Superior temporal gyrus (tissue), 1 donor: ENCODE measurements around the gene INPP5A.
"Not testable (repeated sequence)": the region's sequence is repeated elsewhere in the genome, so short reads cannot be mapped to it uniquely, and the experiment has no call there.

ENCODE experiments used
- DNase-seq: peaks from one replicate; pipeline ENCODE4 v3.0.0-alpha.2; 2016; ENCODE audit errors: extremely low spot score

INPP5A gene

GRCh38 chr10:132503581-132504421 lies 33.8 kb upstream of the INPP5A start:
- no peak for DNase-seq

DNA sequence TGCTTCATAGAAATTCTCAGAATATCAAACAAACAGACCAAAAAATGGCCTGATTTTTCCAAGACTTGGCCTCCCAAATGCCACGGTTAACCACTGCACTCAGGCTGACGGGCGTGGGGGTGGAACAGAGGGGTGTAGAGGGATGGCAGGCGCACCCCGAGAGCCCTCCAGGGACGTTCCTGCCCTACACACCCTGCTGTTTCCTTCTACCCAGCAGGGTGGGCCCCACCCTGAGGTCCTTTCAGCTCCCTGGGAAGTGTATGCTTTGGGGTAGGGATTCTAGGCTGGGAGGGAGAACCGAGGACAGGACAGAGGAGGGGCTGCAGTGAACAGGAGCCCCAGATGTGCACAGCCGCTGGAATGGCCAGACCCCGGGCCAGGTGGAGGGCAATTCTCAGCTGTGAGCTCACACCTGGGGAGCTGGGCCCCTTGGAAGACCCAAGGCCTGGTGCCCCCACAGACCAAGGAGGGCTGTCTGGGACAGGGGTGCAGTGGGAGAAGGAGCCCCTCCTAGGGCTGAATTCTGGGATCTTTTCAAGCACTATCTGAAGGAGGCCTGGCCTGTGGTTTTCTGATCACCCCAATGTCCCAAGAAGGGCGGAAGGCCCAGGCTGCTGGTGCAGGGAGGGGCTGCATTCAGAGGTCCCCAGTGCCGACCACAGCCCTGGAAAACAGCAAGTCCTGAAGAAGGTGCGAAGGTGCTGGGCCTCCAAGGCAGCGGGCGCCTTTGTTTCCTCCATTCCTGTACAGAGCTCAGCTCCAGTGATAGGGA lies 32.9 kb upstream of the INPP5A start:
- no peak for DNase-seq

GRCh38 chr10:132505546-132505945 lies 32.0 kb upstream of the INPP5A start:
- DNase-seq = not testable (repeated sequence)

DNA sequence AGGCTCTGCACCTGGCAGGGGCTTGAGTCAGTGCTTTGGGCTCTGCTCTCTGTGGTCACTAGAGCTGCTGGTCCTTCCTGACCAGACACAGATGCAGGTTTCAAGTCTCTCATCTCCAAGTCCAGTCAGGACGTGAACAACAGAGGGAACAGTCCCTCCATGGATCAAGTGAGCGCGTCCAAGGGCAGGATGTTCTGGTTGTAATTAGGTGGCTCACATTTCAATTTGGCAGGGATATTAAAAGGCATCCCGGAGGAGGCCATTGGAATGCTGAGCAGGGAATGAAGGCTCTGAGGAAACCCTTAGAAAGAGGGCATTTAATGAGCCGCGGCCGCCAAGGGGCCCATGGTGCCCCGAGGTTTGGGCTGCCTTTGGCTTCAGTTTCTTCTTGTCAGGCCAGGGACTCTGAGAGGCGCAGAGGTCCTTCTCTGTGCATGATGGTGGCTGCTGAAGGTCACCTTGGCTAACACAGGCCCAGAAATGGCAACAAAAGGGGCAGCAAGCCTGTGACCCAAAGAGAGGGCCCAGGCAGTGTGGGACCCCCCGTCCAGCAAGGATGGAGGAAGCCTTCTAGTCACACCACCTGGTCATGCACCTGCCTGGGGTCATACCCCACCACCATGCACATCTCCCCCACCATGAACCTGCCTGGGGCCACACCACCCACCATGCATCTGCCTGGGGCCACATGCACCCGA lies 30.7 kb upstream of the INPP5A start:
- peak; percentile 17 for DNase-seq

- no peak for DNase-seq
Observed at GRCh38 chr10:132507409-132507955, 30.1 kb upstream of the INPP5A start.

DNA sequence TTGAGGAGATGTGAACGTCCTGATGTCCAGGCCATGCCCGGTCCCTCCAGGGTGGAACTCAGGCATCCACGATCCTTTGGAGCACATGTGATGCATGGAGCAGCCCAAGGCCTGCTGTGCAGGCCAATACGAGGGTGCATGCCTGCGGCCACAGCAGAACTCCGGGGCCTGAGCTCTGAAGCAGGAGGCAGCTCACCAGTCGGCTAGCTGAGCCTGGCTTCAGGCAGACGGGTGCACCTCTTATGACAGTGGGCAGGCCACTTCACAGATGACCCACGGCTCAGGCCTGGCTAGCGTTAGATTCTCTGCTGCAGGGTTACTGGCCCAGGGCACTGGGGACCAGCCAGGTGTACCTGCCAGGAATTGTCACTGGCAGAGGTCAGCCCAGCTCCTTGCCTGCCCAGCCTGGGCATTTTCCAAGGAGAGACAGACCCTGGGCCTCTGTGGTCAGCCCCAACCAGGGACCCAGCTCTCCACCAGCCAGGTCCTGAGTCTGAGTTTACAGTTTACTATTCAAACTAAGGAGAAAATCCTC lies 29.6 kb upstream of the INPP5A start:
- no peak for DNase-seq

DNA sequence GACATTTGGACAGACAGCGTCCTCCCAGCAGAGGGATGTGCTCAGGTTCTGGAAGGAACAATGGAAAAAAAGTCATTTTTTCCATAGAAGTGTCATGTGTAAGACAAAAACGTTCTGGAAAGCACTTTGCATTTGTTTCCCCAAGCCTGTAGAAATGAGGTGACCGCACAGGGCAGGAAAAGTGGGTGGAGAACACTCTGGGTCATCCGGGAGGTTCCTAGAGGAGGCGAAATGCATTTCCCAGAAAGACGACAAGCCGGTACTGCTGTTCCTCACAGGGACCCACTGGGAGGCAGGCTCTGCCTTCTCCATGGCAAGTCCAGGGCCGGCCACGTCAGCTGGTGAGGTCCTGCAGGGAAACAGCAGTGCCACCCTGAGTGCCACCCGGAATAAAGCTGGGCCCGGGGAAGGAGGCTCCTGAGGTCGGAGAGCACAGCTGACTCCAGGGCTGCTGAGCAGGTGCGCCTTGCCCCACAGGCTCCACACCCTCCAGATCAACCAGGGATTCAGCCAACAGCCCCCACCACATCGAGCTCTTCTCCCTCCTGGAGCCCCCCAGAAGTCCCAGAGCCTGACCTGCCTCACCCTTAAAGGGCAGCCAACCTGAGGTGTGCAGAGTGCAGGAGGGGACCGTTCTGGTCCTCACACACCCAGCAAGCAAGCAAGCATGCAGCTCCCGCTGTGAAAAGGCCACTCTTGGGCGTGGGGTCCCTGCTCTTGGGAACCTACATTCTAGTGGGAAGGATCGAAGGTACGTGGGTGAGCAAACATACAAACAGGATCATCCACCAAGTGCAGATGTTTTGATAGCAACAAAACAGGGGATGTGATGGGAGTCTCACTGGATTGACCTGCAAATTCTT lies 28.8 kb upstream of the INPP5A start:
- DNase-seq = peak; percentile 25

DNA sequence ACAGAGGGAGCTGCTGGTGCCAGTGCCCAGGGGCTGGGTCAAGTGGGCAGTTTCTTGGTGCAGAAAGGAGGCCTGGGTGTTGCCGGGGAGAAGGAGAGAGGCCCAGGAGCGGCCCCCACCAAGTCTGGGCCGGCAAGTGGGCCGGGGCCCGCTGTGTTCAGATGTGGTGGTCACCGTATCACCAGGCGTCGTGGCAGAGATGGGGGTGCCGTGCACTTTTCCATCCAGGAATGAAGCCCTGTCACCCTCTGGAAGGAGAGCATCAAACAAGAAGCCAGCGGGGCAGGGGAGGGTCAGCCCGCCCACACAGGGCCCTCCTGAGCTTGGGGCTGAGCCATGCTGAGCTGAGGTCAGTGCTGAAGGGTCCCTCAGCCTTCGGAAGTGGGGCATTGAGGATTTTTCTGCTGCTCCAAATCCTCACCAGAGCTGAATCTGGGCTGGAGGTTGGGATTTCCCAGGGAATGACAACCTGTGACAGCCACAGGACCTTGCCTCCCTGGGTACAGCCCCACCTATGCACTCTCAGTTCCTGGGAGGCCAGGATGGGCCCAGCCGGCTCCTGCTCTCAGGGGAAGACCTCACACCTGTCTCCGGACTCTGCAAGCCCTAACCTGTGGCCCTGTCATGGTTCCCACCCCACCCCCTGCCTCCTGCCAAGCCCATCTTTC lies 27.9 kb upstream of the INPP5A start:
- no peak for DNase-seq

- no peak for DNase-seq
Observed at GRCh38 chr10:132510174-132510611, 27.4 kb upstream of the INPP5A start.

- DNase-seq = no peak
Observed at GRCh38 chr10:132511121-132512051, 26.2 kb upstream of the INPP5A start.

DNA sequence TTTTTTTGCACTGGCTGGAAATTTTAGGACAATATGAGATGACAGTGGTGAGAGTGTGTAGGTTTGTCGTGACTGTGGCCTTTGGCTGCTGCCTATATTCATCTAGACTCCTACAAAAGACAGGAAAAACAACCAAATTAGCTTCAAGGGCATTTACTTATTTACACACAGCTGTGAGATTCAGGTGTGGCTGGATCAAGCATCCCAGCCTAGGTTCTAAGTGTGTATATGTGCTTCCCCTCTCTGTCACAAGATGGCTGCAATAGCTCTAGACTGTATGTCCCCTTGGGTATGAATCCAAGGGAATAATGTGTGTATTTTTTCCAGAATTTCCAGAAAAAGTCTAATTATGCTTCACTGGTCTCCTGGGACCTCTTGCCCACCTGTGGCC lies 25.5 kb upstream of the INPP5A start:
- no peak for DNase-seq

DNA sequence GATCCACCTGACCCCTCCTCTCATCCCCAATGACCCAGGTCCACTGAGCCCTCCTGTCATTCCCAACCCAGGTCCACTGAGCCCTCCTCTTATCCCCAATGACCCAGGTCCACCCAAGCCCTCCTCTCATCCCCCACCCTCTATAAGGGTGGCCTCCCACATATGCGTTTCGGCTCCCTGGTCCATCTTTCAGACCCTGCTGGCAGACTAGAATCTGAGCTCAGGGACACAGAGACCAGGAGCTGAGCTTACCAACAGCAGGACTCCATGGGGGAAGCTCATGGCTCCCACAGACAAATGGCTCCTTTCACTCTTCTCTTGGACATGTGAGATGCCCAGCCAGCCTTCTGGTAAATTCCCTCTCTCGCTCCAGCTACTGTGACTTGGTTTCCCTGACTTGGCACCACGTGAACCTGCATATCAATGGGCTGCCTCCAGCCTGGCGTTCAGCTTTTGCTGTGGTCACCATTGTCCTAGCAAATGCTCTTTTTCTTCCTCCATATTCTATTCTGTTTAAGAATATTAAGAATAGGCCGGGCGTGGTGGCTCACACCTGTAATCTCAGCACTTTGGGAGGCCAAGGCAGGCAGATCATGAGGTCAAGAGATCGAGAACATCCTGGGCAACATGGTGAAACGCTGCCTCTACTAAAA lies 24.8 kb upstream of the INPP5A start:
- DNase-seq = no peak

DNA sequence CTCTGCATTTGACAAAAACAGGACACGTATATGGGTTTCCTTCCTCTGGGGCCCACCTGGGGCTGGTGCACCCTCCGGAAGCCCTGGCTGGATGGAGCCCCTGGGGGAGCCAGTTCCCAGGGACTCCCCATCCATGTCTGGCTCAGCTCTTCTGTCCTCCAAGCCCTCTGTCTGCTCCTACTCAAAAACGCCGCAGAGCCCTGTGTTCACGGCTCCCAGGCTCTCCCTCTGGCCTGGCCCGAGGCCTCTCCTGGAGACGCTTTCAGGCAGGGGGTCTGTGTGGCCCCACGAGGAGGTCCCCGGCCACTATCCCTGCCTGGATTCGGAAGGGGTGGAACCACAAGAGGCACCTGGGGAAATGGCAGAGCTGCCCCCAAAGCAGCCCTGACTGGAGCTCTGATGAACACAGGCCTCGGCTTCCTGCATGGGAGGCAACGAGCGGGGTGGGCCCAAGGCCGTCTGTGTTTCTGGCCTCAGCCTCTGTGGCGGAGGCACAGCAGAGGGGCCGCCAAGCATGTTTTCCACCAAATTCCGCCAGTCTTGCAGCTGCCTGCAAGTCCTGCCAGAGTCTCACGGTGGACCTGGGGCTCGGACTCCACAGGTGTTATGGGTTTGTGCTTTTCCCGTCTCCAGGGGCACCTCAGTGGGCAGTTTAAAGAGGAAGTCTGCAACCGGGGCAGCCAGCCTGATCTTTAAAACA lies 22.6 kb upstream of the INPP5A start:
- no peak for DNase-seq

- no peak for DNase-seq
Observed at GRCh38 chr10:132515811-132516726, 21.5 kb upstream of the INPP5A start.

DNA sequence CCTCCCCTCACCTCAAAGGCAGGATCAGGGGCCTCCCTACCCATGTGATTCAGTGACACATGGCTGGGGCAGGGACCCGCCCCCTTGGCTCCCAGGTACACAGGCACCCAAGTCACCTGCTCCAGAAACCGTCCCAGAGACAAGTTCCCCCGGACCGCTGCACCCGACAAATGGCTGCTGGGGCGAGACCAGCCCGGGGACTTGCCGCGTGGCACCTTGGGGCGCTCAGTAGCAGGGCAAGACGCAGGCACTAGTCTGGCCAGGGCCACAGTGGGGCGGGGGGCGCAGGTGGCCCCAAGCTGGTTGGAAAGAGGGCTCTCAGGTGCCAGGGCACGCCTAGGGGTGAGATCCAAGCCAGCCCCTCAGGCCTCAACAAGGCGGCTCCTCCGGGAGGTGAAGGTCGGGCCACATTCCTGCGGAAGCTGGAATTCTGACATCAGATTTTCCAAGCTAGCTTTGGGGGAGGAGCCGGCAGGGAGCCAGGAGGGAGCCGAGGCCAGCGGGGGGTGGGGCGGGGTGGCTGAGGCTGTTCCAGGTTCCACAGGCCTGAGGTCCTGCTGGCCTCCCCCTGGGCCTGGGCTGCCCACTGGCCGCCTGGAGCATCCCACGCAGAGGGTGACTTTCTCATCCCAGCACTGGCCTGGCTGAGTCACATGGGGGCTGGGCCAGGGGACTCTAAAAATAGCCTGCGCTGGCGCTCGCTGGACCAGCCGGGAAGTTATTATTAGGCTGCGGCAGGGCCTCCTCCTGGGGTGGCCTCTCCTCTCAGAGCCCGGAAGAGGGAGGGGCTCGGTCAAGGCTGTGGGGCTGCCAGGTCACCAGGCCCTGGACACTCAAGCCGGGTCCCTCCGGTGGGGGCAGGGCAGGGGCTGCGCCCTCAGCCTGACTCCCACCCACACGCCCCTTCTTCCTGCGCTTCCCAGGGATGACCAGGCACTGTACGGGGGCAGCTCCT lies 20.5 kb upstream of the INPP5A start:
- DNase-seq = no peak
